HG03064 (cell line): Measurements from ENCODE around the gene XIRP1.

Source experiments
- ATAC-seq: cut with Tn5 transposase; IDR thresholded peaks from one replicate; pipeline ENCODE4 v1.9.1; 2021; ENCODE audit warnings: low read depth; ENCODE audit not compliant: unreplicated experiment

Gene XIRP1

DNA sequence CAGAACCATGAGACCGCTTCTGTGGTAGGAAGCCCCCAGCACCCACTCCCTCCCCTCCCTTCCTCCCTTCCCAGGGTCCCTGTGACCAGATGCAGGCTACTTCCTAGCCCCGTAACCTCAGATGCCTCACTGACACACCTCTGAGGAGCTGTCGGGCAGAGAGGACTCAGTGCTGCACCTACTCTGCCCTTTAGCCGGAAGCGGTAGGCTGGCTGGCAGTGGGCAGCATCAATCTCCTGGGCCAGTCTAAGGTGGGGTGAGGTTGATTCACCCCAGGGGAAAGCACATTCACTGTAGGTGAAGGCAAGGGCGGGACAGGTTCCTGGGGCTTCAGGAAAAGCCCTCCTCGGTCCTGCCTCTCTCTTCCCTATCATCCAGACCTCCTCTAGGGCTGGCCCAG, 58.1 kb downstream of the XIRP1 start:
- no peak for ATAC-seq

DNA sequence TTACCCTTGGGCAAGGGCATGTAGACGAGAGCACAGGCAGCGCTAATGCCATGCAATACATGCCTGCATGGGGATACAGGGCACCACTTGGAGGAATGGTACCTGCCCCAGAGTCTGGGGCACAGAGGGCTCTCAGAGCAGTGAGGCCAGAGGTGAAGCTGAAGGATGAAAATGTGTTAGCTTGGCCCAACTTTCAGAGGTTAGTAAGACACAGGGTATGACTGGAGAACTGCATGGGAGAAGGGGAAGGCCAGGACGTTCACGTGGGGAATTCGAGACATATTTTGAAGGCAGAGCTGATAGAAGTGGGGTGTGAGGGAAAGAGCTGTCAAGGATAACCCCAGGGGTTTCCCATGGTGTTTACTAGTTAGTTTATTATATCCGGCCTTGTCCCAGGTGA, 58.6 kb downstream of the XIRP1 start:
- ATAC-seq = no peak
